CD4-positive, alpha-beta T cell treated with Interleukin-4 for 4 hours (primary cell): ENCODE measurements around the gene NR1H2.
"Not testable (repeated sequence)": the region's sequence is repeated elsewhere in the genome, so short reads cannot be mapped to it uniquely, and the experiment has no call there.

Experiments
- DNase-seq: peaks from one replicate; pipeline ENCODE4 v3.0.0-alpha.2; 2020

NR1H2 gene

DNA sequence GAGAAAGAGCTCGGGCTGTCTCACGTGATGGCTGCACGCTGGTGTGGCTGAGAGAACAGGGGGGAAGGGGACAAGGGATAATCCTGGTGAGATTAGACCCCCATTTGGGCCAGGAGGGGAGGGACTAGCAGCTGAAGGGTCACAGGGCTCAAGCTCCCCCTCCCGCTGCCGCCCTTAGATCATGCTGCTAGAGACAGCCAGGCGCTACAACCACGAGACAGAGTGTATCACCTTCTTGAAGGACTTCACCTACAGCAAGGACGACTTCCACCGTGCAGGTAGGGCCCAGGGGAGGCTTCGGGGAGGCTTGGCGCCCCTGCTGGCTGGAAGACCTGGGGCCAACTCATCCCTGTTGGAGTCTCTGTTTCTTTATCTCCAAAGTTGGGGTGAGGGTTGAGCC is 3.3 kb downstream of the NR1H2 start:
- no peak for DNase-seq

DNA sequence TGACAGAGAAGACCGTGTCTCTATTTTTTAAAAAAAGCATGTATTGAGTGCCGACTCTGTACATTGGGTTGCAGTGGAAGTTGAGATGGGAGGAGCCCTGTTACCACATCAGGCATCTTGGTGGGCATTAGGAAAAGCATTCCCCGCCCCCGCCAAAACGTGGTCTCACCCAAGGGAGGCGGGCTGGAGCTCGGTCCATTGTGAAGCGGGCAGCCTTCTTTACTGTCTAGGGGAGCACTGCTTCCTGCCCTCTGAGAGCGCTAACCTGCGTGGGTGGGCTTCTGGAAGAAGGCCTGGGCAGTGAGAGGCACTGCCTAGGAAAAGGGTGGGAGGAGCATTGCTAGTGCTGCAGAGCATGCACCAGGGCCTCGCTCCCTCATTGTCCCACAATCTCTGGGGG is 3.9 kb downstream of the NR1H2 start:
- no peak for DNase-seq

DNA sequence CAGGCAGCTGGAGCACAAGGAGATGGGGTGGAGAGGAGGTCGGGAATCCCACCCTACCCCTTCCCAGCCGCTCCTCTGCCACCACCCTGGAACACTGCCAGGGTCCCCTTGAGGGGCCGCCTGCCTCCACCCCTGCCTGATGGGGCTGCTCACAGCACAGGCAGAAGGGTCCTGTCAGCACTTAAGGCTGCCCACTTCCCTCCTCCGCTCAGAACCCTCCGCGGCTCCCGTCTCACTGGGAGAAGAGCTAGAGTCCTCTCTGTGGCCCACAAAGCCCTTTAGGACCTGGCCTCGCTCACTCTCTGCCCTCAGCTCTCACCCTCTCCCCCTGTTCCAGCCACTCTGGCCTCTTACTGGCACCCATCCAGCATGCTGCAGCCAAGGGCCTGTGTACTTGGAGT is 4.5 kb downstream of the NR1H2 start:
- DNase-seq, result no peak

DNA sequence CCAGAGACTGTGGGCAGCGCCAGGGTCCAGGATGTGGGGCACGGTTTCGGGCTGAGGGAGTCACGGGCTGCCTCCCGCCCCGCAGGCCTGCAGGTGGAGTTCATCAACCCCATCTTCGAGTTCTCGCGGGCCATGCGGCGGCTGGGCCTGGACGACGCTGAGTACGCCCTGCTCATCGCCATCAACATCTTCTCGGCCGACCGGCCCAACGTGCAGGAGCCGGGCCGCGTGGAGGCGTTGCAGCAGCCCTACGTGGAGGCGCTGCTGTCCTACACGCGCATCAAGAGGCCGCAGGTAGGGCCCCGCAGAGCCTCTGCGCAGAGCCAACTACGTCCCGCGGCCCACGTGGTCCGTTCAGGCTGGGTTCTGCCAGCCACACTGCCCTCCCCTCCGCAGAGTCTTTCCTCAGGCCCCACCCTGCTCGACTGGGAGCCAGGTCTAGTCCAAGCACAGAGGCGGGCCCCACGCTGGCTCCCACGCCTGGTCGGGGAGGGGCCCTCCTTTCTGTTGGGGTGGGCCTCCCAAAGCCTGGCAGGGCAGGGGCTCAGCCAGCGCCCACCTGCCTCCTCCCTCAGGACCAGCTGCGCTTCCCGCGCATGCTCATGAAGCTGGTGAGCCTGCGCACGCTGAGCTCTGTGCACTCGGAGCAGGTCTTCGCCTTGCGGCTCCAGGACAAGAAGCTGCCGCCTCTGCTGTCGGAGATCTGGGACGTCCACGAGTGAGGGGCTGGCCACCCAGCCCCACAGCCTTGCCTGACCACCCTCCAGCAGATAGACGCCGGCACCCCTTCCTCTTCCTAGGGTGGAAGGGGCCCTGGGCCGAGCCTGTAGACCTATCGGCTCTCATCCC is 5.8 kb downstream of the NR1H2 start:
- DNase-seq, result no peak

DNA sequence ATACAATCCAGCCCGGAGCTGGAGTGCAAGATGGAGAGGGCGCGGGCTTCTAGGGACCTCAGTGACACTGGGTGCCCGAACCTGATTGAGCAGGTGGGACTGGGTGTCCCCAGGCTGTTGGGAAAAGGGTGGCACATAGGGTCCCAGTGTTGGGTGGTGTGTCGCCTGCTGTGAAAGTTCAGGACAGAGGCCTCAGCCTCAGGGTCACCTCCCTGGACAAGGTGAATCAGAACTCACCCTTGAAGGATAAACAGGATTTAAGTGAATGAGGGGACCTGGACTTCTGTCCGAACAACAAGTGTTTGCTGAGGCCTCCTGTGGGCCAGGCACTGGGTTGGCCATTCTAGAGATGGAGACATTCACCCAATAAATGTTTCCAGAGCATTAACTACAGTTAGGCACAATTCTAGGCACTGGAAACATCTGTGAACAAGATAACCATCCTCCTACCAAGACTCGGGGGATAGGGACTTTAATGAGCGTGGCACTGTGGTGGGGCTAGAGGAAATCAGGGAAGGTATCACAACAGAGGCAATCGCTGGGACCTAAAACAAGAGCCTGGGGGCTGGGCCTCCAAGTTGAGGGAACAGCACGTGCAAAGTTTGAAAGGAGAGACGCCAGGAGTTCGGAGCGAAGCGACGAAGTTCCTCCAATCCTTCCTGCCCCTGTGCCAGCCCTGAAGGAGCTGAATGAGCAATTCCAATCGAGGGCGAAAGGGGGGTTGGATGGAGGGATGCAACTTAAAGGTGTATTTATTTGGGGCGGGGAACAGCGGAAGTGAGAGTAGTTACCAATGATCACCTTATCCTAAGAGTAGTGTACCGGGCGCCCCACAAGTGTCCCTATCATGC is 7.0 kb downstream of the NR1H2 start:
- DNase-seq, result no peak

DNA sequence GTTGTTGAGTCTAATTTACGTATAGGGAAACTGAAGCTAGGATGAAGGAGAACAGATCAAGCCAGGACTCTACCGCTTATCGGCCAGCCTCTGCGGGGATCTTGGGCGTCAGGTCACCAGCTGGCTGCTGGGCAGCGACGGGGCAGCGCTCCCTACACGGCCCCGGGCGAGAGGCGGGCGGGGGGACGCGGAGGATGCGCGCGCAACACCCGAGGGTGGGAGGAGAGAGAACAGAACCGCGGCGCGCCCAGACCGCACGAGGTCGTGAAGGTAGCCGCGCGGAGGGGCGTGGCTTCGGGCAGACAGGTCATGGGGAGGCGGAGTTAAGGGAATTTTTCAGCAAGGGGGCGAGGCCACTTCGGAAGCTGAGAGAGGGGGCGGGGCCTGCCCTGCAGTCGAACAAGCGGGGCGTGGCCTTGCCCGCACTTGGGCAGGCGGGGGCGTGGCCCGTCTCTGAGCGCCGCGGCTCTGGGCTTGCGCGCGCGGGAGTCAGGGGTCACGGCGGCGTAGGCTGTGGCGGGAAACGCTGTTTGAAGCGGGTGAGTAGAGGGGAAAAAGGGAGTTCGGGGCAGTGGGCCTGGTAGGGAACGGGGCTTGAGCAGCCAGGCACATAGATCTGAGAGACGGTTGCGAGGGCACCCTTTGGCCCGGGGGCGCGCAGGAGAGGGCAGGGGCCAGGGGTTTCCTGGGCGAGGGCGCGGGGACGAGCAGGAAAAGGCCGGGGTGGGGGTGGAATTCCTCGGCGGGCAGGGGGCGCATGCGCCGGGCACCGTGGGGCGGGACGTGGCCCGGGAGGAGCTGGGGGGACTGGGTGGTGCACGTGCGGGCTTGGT is 7.8 kb downstream of the NR1H2 start, which contains the start of gene POLD1:
TSS of gene POLD1 (plus strand) at position 496 of the 833 bp plus-strand sequence. CDS start 14,505 bp downstream, outside the sequence.
- DNase-seq, result peak; percentile 97

DNA sequence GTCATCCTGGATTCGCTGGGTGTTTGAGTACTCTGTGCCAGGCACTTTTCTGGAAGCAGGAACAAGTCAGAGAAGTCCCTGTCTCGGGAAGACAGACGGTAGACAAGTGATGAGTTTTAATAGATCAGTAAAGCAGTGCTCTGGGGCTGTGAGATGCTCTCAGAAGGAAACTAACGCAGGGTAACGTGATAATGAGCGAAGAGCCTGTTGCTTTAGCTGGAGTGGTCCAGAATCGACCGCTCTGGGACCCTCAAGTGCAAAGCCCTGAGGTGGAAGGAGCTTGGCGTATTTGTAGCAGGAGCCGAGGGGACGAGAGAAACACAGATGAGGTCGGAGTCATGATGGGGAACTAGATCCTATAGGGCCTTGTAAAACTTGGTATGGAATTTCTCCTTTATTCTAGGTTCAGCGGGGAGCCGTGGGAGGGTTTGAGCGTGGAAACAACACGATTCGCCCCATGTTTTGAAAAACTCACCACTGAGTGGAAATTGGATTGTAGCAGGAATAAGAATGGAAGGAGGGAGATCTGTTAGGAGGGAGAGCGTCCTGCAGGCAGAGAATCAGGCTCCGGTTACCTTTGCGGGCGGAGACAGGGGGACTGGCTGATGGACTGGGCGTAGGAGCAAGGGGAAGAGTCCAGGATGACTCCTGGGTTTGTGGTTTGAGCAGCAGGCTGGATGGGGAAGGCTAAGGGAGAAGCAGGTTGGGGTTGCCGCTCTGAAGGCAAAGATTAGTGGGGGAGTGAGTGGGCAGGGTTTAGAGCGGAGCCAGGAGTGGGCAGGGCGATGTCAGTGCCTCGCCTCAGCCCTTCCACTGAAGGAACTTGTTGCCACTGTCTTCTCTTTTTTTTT is 8.7 kb downstream of the NR1H2 start:
- DNase-seq, result no peak

DNA sequence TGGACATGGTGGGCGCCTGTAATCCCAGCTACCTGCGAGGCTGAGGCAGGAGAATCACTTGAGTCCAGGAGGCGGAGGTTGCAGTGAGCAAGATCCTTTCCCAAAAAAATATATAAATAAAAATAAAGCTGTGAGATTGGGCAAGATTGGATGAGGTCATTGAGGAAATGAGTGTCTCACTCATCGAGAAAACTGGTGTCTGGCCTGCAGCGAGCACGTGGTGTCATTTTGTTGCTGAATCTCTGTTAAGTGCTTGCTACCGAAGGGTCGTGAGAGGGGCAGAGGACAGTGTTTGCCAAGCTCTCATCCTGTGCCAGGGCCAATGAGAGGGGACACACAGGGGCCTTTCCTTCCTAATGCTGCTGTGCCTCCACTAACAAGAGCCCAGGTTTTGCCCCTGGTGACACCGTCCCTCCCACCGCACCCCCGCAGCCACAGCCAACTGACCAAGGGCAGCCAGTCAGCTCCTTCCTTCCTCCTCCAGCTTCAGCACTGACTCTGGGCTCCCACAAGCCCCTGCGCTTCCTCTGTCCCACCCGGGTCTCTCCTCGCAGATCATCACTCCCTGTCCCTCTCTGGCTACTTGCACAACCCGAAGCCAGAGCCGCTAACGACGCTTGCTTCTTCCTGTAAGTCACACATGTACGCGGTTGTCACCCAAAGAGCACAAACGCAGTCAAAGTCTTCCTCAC is 11.1 kb downstream of the NR1H2 start:
- no peak for DNase-seq

DNA sequence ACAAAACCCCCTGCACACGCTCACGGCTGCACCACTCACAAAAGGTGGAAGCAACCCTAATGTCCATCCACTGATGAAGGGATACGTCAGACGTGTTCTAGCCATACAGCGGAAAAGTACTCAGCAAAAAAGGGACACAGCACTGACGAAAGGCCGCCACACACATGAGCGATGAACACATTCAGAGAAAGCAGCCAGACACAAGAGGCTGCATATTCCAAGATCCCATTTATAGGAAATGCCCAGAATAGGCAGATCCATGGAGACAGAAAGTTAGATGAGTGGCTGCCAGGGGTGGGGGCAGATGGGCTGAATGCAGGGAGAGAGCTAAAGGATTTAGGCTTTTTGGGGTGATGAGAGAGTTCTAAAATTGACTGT is 11.6 kb downstream of the NR1H2 start:
- DNase-seq, result no peak

DNA sequence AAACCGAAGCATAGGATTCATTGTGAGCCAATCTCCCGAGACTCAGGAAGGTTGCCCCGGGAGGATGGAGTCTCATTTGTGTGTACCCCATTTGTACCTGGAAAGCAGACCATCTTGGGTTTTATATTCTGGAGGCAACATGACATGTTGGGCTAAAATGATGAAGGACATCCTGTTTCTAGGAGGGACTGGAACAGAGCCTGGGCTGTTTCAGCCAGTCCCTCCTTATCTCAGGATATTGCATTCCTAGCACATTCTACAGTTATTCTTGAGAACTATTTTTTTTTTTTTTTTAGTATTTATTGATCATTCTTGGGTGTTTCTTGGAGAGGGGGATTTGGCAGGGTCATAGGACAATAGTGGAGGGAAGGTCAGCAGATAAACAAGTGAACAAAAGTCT is 14.0 kb downstream of the NR1H2 start:
- not testable (repeated sequence) for DNase-seq

DNA sequence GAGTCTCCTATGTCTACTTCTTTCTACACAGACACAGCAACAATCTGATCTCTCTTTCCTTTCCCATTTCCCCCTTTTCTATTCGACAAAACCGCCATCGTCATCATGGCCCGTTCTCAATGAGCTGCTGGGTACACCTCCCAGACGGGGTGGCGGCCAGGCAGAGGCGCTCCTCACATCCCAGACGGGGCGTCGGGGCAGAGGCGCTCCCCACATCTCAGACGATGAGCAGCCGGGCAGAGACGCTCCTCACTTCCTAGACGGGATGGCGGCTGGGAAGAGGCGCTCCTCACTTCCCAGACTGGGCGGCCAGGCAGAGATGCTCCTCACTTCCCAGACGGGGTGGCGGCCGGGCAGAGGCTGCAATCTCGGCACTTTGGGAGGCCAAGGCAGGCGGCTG is 14.7 kb downstream of the NR1H2 start:
- not testable (repeated sequence) for DNase-seq

DNA sequence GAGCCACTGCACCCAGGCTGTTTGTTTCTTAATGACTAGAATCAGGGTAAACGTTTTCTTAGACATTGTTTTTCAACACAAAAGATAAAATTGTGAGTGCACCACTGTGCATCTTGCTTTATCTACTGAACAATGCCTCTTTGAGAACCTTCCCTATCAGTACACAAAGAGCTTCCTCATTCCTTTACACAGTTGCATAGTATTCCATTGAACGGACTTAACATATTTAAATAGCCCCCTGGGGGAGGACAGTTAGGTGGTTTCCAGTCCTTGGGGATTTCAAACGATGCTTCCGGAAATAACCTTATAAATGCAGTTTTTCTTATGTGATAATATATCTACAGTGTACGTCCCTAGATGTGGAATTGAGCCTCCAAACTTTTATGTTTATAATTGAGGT is 16.5 kb downstream of the NR1H2 start:
- no peak for DNase-seq

DNA sequence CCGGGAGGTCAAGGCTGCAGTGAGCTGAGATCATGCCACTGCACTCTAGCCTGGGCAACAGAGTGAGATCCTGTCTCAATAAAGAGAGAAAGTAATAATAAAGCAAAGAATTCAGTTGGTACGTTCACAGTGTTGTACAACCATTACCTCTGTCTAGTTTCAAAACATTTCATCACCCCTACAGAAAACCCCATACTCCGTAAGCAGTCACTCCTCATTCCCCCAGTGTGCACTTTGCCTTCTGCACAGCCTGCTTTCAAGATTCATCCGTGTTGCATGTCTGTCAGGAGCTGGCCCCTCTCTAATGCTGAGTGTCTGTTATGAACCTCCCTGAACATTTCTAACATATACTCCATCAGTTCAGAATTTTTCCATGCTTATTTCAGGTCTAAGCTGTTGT is 17.3 kb downstream of the NR1H2 start:
- DNase-seq, result no peak

DNA sequence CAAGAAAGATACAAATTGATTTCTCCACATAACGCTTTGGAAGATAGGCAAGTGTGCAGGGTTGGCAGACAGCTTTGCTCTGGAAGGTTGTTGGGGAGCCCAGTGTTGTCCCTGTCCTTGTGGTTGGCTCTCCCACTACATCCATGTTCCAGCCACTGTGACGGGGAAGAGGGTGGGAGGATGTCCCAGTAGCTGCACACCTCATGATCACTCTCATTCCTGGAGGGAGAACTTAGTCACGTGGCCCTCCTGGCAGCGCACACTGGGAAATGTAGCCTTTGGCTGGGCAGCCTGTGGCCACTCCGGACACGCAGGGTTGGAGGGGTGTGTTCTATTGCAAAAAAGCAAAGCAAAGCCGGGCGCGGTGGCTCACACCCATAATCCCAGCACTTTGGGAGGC is 17.8 kb downstream of the NR1H2 start:
- DNase-seq, result no peak

DNA sequence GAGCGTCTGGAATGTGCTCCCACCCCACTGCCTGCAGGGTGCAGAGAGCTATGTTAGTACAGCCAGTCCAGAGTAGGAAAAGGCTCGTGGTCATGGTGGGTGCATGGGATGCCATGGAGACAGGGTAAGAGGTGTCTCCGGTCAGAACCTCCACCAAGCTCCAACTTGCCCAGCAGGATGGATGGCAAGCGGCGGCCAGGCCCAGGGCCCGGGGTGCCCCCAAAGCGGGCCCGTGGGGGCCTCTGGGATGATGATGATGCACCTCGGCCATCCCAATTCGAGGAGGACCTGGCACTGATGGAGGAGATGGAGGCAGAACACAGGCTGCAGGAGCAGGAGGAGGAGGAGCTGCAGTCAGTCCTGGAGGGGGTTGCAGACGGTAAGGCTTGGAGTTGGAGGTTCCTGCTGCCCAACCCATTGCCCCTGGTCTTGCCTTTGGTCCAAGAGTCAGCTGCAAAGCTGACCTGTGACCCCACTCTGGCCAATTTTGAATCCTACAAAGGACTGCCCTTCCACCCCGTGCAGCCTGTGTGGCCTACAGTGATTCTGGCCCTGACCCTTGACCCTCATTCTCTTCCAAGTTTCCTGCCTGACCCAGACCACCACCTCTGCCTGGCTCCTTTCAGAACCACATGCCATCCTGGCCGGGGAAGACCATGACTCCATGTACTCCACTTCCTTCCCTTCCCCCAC is 22.6 kb downstream of the NR1H2 start:
- no peak for DNase-seq

DNA sequence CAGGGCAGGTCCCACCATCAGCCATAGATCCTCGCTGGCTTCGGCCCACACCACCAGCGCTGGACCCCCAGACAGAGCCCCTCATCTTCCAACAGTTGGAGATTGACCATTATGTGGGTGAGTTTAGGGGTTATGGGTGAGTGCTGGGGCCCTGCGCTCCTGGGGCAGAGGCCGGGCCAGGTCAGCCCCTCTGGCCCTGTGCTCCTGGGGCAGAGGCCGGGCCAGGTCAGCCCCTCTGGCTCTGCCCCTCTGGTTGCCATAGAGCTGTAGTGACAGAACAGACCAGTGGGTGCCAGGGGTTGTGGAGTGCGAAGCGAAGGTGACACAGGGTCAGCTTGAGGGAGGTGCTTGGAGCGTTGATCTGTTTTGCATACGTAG is 23.1 kb downstream of the NR1H2 start:
- DNase-seq, result no peak

DNA sequence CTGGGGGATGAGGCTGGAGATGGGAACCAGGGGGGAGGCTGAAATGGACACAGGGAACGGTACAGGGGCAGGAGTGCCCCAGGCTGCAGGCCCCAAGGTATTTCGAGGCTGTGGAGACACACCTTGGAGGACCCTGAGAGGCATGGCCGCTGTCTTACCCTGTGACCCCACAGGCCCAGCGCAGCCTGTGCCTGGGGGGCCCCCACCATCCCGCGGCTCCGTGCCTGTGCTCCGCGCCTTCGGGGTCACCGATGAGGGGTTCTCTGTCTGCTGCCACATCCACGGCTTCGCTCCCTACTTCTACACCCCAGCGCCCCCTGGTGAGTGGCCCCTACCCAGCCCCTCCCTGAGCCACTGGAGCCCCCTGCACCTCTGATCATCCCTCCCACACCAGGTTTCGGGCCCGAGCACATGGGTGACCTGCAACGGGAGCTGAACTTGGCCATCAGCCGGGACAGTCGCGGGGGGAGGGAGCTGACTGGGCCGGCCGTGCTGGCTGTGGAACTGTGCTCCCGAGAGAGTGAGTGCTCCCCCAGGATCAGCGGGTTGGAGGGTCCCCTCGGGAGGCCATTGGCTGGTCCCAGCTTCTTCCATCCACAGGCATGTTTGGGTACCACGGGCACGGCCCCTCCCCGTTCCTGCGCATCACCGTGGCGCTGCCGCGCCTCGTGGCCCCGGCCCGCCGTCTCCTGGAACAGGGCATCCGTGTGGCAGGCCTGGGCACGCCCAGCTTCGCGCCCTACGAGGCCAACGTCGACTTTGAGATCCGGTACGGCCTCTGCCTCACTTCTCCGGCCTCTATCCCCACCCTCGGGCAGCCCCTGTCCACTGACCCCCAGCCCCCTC is 25.6 kb downstream of the NR1H2 start:
- DNase-seq, result no peak

DNA sequence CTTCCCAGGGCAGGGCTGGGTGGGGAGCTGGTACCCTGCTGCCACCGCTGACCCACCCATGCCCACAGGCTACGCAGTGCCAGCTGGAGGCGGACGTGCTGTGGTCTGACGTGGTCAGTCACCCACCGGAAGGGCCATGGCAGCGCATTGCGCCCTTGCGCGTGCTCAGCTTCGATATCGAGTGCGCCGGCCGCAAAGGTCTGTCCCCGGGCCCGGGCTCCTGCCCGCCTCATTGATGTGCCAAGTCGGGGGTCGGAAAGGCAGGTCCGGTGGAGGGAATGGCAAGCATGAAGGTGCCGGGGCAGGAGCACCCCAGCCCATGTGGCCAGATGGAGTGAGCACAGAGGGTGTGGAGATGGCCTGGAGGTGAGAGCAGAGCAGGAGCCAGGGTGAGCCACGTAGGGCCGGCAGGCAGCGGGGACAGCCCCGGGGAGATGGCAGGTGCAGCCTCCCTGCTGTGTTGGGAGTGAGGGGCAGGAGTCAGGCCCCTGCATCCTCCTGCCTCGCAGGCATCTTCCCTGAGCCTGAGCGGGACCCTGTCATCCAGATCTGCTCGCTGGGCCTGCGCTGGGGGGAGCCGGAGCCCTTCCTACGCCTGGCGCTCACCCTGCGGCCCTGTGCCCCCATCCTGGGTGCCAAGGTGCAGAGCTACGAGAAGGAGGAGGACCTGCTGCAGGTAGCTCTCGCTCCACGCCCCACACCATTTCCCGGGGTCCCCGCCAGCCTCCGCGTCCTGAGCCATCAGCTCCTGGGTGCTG is 26.5 kb downstream of the NR1H2 start:
- no peak for DNase-seq

DNA sequence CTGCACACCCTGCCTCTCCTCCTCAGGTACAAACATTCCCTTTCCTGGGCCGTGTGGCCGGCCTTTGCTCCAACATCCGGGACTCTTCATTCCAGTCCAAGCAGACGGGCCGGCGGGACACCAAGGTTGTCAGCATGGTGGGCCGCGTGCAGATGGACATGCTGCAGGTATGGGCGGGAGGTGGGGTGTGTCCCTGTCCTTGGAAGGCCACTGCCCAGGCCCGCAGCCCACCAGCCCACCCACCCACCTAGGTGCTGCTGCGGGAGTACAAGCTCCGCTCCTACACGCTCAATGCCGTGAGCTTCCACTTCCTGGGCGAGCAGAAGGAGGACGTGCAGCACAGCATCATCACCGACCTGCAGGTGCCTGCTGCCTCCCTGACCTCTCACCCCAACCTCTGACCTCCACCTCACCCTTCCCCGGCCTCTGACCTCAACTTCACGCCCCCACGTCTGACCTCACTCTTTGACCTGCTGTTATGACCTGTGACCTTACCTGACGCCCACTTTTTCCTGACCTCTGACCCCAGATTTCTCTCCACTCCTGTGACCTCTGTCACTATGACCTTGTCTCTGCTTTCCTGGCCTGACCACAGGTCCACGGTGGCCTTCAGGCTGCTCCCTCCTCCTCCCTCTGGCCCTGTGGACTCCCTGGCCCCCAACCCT is 30.0 kb downstream of the NR1H2 start:
- DNase-seq, result no peak
